ENCODE data around the gene PPP2CA. TPM values are rescaled to one million over a fixed set of nuclear protein-coding genes. Genes with fewer than 3 reads are reported as not detected.

Gene PPP2CA
- total RNA-seq, 2 donors from 2014 or later, result 119 to 175 TPM

DNA sequence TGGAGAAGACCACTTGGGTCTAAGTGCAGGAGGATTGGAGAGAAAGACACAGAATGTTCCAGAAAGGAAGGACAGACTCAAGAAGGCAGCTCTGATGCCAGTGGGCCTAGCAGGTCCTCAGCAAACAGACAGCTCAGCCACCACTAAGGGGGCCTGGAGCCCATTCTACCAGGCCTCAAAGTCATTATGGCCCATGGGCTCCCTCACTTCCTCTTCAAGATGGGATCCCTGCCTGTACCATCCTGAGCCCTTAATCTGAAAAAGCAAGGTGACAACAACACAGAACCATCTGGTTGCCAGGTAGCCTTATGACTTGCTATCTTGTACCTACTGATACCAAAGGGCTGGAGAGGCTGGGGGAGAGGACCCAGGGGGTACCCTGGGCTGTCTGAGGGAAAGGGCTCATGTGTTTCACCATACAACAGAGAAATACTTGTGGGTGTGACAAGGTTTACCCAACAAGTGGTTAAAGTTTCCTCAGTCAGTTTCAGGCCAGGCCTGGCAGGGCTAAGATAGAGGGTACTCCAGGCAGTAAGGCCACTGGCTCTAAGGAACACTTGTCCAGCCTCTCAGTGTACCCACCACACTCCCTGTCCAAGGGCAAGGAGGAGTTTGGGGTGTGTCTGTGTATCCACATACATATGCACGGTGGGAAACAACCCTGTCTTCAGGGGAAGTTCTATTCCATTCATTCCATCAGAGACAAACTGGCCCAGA lies 80.7 kb downstream of the PPP2CA start:
- no peak overlapping the region for H3K4me3 ChIP-seq
- no peak for TF ChIP-seq POLR2A (IDR thresholded peaks at IDR 0.05)
- TF ChIP-seq POLR2AphosphoS5 (IDR thresholded peaks at IDR 0.05), result no peak
- TF ChIP-seq, protein P1, sequence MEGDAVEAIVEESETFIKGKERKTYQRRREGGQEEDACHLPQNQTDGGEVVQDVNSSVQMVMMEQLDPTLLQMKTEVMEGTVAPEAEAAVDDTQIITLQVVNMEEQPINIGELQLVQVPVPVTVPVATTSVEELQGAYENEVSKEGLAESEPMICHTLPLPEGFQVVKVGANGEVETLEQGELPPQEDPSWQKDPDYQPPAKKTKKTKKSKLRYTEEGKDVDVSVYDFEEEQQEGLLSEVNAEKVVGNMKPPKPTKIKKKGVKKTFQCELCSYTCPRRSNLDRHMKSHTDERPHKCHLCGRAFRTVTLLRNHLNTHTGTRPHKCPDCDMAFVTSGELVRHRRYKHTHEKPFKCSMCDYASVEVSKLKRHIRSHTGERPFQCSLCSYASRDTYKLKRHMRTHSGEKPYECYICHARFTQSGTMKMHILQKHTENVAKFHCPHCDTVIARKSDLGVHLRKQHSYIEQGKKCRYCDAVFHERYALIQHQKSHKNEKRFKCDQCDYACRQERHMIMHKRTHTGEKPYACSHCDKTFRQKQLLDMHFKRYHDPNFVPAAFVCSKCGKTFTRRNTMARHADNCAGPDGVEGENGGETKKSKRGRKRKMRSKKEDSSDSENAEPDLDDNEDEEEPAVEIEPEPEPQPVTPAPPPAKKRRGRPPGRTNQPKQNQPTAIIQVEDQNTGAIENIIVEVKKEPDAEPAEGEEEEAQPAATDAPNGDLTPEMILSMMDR (IDR thresholded peaks at IDR 0.05), result no peak
- H3K9me3 ChIP-seq, result no peaks in the 10 kb centered on the region
- intact Hi-C loops (cut with DNase I), result no loop called here
- H3K27ac ChIP-seq, result no peak overlapping the region
- H3K4me1 ChIP-seq (replicated peaks), result peaks cover 3% of the 10 kb centered on the region
- 29% methylated on average over 1 of the region's 1 CpG for WGBS
- peaks cover 0 to 6% of the 10 kb centered on the region in 2 donors for H3K36me3 ChIP-seq
- no peaks in the 10 kb centered on the region for H3K27me3 ChIP-seq (replicated peaks; ENCODE audit: insufficient read depth)
- DNase-seq (ENCODE audit: low spot score), result no peak

Small RNA genes lying within 50 kb of the gene (microRNA-seq; reads per million reads assigned to microRNA genes)
- gene MIR3661, result not detected

Small RNA genes lying within 50 kb of the gene (small RNA-seq; reads per million reads assigned to genes)
- gene MIR3661, result 0 reads per million in 2 donors

Other genes starting within 250 kb of the PPP2CA start
- gene VDAC1, start 221.1 kb downstream of the PPP2CA start, total RNA-seq, result 100 to 1,000 TPM; 142 to 143 TPM
- 1 to 10 TPM; 8.1 to 9.8 TPM for gene TCF7, start 111.4 kb downstream of the PPP2CA start, total RNA-seq
- gene SKP1, start 49.1 kb downstream of the PPP2CA start, total RNA-seq, result 100 to 1,000 TPM; 343 to 391 TPM
- 1 to 10 TPM; 1.6 to 6.6 TPM for gene CDKL3, start 141.1 kb upstream of the PPP2CA start, total RNA-seq
- 10 to 100 TPM; 27.4 to 57.7 TPM for gene UBE2B, start 145.5 kb upstream of the PPP2CA start, total RNA-seq
- gene CDKN2AIPNL, start 185.8 kb upstream of the PPP2CA start, total RNA-seq, result 10 to 100 TPM; 16.8 to 41.3 TPM

Measured in prostate gland (tissue), 2 donors.